OCI-M1 (cell line): Measurements from ENCODE around the gene JMJD6.
"Not testable (repeated sequence)": the region's sequence is repeated elsewhere in the genome, so short reads cannot be mapped to it uniquely, and the experiment has no call there.

ENCODE experiments used
- DNase-seq: peaks from one replicate; lab custom pipeline; 2025; lab: John Stamatoyannopoulos, UW

JMJD6 gene

GRCh38 chr17:76736349-76737081 lies 10.1 kb upstream of the JMJD6 start:
- DNase-seq: peak; percentile 75

- peak; percentile 73 for DNase-seq
Measured at GRCh38 chr17:76735586-76736348, 9.4 kb upstream of the JMJD6 start.

GRCh38 chr17:76735006-76735405 lies 8.6 kb upstream of the JMJD6 start:
- peak; percentile 71 for DNase-seq

- DNase-seq: peak; percentile 52
Measured at GRCh38 chr17:76734080-76734840, 7.9 kb upstream of the JMJD6 start.

GRCh38 chr17:76733618-76733957 lies 7.2 kb upstream of the JMJD6 start:
- no peak for DNase-seq

GRCh38 chr17:76732734-76733617 lies 6.6 kb upstream of the JMJD6 start:
- DNase-seq: no peak

- not testable (repeated sequence) for DNase-seq
Measured at GRCh38 chr17:76731800-76732733, 5.7 kb upstream of the JMJD6 start.

GRCh38 chr17:76727745-76728456 lies 1.5 kb upstream of the JMJD6 start:
- DNase-seq: peak; percentile 43

GRCh38 chr17:76726776-76727718 lies 641 bp upstream of the JMJD6 start, which contains the start of gene METTL23:
Gene METTL23, plus strand, starts transcription at chr17:76726839. Its CDS starts 2,872 bp downstream, at chr17:76729711.
- DNase-seq: peak; percentile 91

GRCh38 chr17:76725580-76726230 lies 701 bp downstream of the JMJD6 start:
- peak; percentile 83 for DNase-seq

GRCh38 chr17:76723812-76724211 lies 2.6 kb downstream of the JMJD6 start:
- DNase-seq: no peak

GRCh38 chr17:76722977-76723376 lies 3.4 kb downstream of the JMJD6 start:
- not testable (repeated sequence) for DNase-seq

- DNase-seq: no peak
Measured at GRCh38 chr17:76722279-76722678, 4.1 kb downstream of the JMJD6 start.

GRCh38 chr17:76721463-76721862 lies 4.9 kb downstream of the JMJD6 start:
- no peak for DNase-seq

- no peak for DNase-seq
Measured at GRCh38 chr17:76720941-76721340, 5.5 kb downstream of the JMJD6 start.

GRCh38 chr17:76720211-76720610 lies 6.2 kb downstream of the JMJD6 start:
- no peak for DNase-seq

GRCh38 chr17:76718516-76718915 lies 7.9 kb downstream of the JMJD6 start:
- no peak for DNase-seq

- no peak for DNase-seq
Measured at GRCh38 chr17:76716839-76717215, 9.6 kb downstream of the JMJD6 start.
